PC-3 (cell line): ENCODE data around the gene PACSIN3. TPM values are rescaled to one million over a fixed set of nuclear protein-coding genes. Genes with fewer than 3 reads are reported as not detected.
A peak's percentile ranks its signal among the peaks of the same experiment; 100 is the strongest.
"Not testable (repeated sequence)": the region's sequence is repeated elsewhere in the genome, so short reads cannot be mapped to it uniquely, and the experiment has no call there.

Experiments
- ATAC-seq: fragments of 200-7000 bp; cut with Tn5 transposase; 2 replicates; pipeline ENCODE4 v1.9.1; 2020; ENCODE audit warnings: mild to moderate bottlenecking, moderate library complexity
- BruUV-seq: library from RNA; stranded (reverse); fragments of 400-500 nt; replicated peaks from 2 replicates; lab custom pipeline; 2021; lab: Mats Ljungman, UMichigan
- CTCF ChIA-PET: fragments of 300-600 bp; sonication (Branson Sonifier 250); formaldehyde crosslinking; loops from one replicate; lab custom pipeline; 2022; ENCODE audit warnings: antibody characterized with exemption; lab: Charles Lee
- POLR2A ChIA-PET: fragments of 300-600 bp; sonication (Branson Sonifier 250); formaldehyde crosslinking; loops from one replicate; lab custom pipeline; 2022; ENCODE audit warnings: antibody characterized with exemption; ENCODE audit not compliant: unreplicated experiment; lab: Charles Lee
- DNase-seq: peaks from one replicate; pipeline ENCODE4 v3.0.0-alpha.2; 2015
- H2AFZ ChIP-seq: fragments of 300-600 bp; sonication (generic); 2 replicates; pipeline ENCODE4 v1.6.0; 2016; ENCODE audit warnings: antibody characterized with exemption, low read length
- H3F3A ChIP-seq: fragments of 300-600 bp; sonication (generic); one replicate; pipeline ENCODE4 v1.6.0; 2017; ENCODE audit warnings: antibody characterized with exemption, low read length, control low read depth, mild to moderate bottlenecking; ENCODE audit not compliant: unreplicated experiment
- H3K27ac ChIP-seq: fragments of 300-600 bp; sonication (generic); 2 replicates; pipeline ENCODE4 v1.5.1; 2016; ENCODE audit warnings: mild to moderate bottlenecking, low read length
- H3K27me3 ChIP-seq: fragments of 300-600 bp; sonication (generic); 2 replicates; pipeline ENCODE4 v1.6.1; 2016; ENCODE audit warnings: low read length, mixed read lengths
- H3K36me3 ChIP-seq: fragments of 300-600 bp; sonication (generic); 2 replicates; pipeline ENCODE4 v1.6.1; 2016; ENCODE audit warnings: low read depth, mixed run types, low read length, mixed read lengths
- H3K4me1 ChIP-seq: fragments of 300-600 bp; sonication (generic); 2 replicates; pipeline ENCODE4 v1.5.1; 2016; ENCODE audit warnings: low read length; ENCODE audit not compliant: insufficient read depth
- H3K4me2 ChIP-seq: fragments of 300-600 bp; sonication (generic); 2 replicates; pipeline ENCODE4 v1.6.0; 2016; ENCODE audit warnings: low read length
- H3K4me3 ChIP-seq: fragments of 300-600 bp; sonication (generic); 2 replicates; pipeline ENCODE4 v1.5.1; 2016; ENCODE audit warnings: mild to moderate bottlenecking, low read length, mixed read lengths
- H3K79me2 ChIP-seq: fragments of 300-600 bp; sonication (generic); 2 replicates; pipeline ENCODE4 v1.6.1; 2017; ENCODE audit warnings: low read length, mixed read lengths
- H3K9ac ChIP-seq: fragments of 300-600 bp; sonication (generic); 2 replicates; pipeline ENCODE4 v1.6.0; 2016; ENCODE audit warnings: mild to moderate bottlenecking, low read length
- H3K9me2 ChIP-seq: fragments of 300-600 bp; sonication (generic); replicated peaks from 2 replicates; pipeline ENCODE4 v1.6.1; 2016; ENCODE audit warnings: mixed run types, low read length, mixed read lengths
- H3K9me3 ChIP-seq: fragments of 300-600 bp; sonication (generic); 2 replicates; pipeline ENCODE4 v1.6.1; 2016; ENCODE audit warnings: low read length, mixed read lengths
- H4K20me1 ChIP-seq: fragments of 300-600 bp; sonication (generic); 2 replicates; pipeline ENCODE4 v1.6.1; 2016; ENCODE audit warnings: low read length, mixed read lengths
- EZH2 ChIP-seq: fragments of 300-600 bp; sonication (generic); IDR thresholded peaks from one replicate; pipeline ENCODE4 v1.6.1; 2017; ENCODE audit warnings: antibody characterized with exemption, mild to moderate bottlenecking, low read length; ENCODE audit not compliant: unreplicated experiment
- EZH2phosphoT487 ChIP-seq: fragments of 300-600 bp; sonication (generic); IDR thresholded peaks from 2 replicates; pipeline ENCODE4 v1.6.1; 2018; ENCODE audit warnings: mild to moderate bottlenecking, antibody characterized with exemption, low read length, borderline replicate concordance
- intact Hi-C: fragments of 100-400 bp; cut with micrococcal nuclease; formaldehyde crosslinking; loops from 2 replicates; pipeline ENCODE4 v1.9.0; 2023
- total RNA-seq: library from RNA; depleted of rRNA; stranded (reverse); fragments of >200 nt; gene quantifications from 2 replicates; pipeline ENCODE4 v1.2.3, GENCODE V29; 2014
- TF ChIP-seq, protein P1 (sequence below): fragments of 300-600 bp; sonication (generic); conservative IDR thresholded peaks from 2 replicates; pipeline ENCODE4 v1.5.1; 2017; ENCODE audit warnings: antibody characterized with exemption, low read depth, mild to moderate bottlenecking, low read length

Gene PACSIN3
- total RNA-seq, 1 experiment from 2014 or later, result 83.9 TPM

DNA sequence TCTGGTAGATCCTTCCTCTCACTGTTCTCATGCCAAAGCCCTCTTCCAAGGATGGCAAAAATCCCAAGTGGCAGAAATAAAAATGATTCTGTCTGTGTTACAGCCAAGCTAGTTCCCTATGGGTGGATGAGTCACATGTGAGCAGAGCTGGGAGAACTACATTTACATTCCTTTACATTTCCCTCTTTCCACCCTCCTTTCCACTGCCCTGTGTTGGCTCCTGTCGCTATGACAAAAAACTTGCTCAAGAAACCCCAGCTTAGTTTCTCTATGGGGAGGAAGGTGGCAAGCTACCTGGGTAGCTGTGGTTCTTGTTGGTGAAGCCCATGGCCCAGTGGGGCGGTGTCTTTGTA lies 18.4 kb upstream of the PACSIN3 start:
- Histone ChIP-seq H3K4me3 (peak overlapping the region; percentile 14; the same call in 1 of the 2 replicates), H4K20me1 (no peaks in the 10 kb centered on the region), H3K27ac (peak overlapping the region; percentile 75), H3K9me2 (no peaks in the 10 kb centered on the region), H3K36me3 (no peaks in the 10 kb centered on the region), H2AFZ (peak overlapping the region; percentile 55), H3F3A (no peaks in the 10 kb centered on the region), H3K9ac (no peak overlapping the region), H3K4me2 (peak overlapping the region; percentile 63), H3K27me3 (no peaks in the 10 kb centered on the region), H3K79me2 (no peaks in the 10 kb centered on the region), H3K9me3 (no peaks in the 10 kb centered on the region), H3K4me1 (peaks cover 14% of the 10 kb centered on the region)
- no peak for TF ChIP-seq EZH2
- no peak for TF ChIP-seq EZH2phosphoT487
- TF ChIP-seq, protein P1, sequence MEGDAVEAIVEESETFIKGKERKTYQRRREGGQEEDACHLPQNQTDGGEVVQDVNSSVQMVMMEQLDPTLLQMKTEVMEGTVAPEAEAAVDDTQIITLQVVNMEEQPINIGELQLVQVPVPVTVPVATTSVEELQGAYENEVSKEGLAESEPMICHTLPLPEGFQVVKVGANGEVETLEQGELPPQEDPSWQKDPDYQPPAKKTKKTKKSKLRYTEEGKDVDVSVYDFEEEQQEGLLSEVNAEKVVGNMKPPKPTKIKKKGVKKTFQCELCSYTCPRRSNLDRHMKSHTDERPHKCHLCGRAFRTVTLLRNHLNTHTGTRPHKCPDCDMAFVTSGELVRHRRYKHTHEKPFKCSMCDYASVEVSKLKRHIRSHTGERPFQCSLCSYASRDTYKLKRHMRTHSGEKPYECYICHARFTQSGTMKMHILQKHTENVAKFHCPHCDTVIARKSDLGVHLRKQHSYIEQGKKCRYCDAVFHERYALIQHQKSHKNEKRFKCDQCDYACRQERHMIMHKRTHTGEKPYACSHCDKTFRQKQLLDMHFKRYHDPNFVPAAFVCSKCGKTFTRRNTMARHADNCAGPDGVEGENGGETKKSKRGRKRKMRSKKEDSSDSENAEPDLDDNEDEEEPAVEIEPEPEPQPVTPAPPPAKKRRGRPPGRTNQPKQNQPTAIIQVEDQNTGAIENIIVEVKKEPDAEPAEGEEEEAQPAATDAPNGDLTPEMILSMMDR, result no peak
- CTCF ChIA-PET, result interaction anchor here (0.5 to 1.6 kb wide), 2 partner anchors 10 to 55 kb away, joined by 3 to 7 read pairs; no protein-coding TSS in a partner anchor
- DNase-seq, result peak; percentile 85
- intact Hi-C loops, result no loop called here
- POLR2A ChIA-PET, result interaction anchor here (1.4 kb wide), 1 partner anchor 10 kb away, joined by 6 read pairs; no protein-coding TSS in a partner anchor
- peak; percentile 100 for ATAC-seq
- no TSS peak for BruUV-seq

DNA sequence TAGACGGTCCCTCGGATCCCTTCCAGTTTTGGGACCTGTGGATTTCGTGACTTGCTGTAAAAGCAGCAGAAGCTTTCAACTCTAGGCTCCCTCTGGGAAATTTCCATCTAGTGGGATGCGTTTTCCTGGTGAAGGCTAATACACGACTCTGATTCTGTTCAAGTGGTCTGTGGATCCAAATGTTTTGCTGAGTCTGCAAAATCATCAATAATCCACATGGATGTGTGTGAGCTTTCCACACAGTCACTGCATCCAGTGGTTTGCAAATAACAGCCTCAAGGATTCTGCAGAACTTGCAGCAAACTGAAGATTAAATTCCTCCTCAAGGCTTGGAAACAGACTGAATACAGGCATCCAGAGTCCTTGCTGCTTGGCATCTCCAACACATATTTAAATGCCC lies 16.3 kb upstream of the PACSIN3 start:
- ChIA-PET CTCF (no interaction called here), POLR2A (no interaction called here)
- Histone ChIP-seq H3K36me3 (no peaks in the 10 kb centered on the region), H3K4me3 (no peak overlapping the region), H3K9me2 (no peaks in the 10 kb centered on the region), H3F3A (no peaks in the 10 kb centered on the region), H3K79me2 (no peaks in the 10 kb centered on the region), H3K4me1 (peaks cover 14% of the 10 kb centered on the region), H3K27ac (no peak overlapping the region), H2AFZ (no peak overlapping the region), H3K27me3 (no peaks in the 10 kb centered on the region), H3K4me2 (no peak overlapping the region), H3K9ac (no peak overlapping the region), H3K9me3 (no peaks in the 10 kb centered on the region), H4K20me1 (no peaks in the 10 kb centered on the region)
- intact Hi-C loops, result no loop called here
- TF ChIP-seq EZH2 (no peak), EZH2phosphoT487 (no peak)
- TF ChIP-seq, protein P1, result no peak
- no TSS peak for BruUV-seq
- DNase-seq (no peak), ATAC-seq (no peak)

DNA sequence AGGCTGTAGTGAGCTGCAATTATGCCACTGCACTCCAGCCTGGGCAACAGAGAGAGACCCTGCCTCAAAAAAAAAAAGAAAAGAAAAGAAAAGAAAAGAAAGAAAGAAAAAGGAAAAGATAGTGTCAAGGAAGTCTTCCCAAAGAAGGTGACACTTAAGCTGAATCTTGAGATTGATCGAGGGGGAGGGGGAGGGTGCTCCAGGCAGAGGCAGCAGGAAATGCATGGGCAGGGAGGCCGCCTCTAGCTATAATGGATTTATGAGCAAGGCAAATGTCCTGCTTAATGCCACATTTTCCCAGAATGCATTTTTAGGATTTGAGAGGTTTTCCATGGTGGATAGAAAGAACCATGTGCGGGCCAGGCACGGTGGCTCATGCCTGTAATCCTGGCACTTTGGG lies 14.8 kb upstream of the PACSIN3 start:
- Histone ChIP-seq H2AFZ (no peak overlapping the region), H4K20me1 (no peaks in the 10 kb centered on the region), H3K9ac (no peak overlapping the region), H3K4me1 (peaks cover 14% of the 10 kb centered on the region), H3K4me2 (no peak overlapping the region), H3K79me2 (no peaks in the 10 kb centered on the region), H3K9me2 (no peaks in the 10 kb centered on the region), H3K4me3 (no peak overlapping the region), H3K27me3 (no peaks in the 10 kb centered on the region), H3F3A (no peaks in the 10 kb centered on the region), H3K9me3 (no peaks in the 10 kb centered on the region), H3K36me3 (no peaks in the 10 kb centered on the region), H3K27ac (no peak overlapping the region)
- ChIA-PET POLR2A (no interaction called here), CTCF (interaction anchor here (0.7 kb wide), 1 partner anchor 58 kb away, joined by 4 read pairs; no protein-coding TSS in a partner anchor)
- intact Hi-C loops, result no loop called here
- TF ChIP-seq EZH2 (no peak), EZH2phosphoT487 (no peak)
- TF ChIP-seq, protein P1, result no peak
- DNase-seq (no peak), ATAC-seq (no peak)
- BruUV-seq, result no TSS peak

DNA sequence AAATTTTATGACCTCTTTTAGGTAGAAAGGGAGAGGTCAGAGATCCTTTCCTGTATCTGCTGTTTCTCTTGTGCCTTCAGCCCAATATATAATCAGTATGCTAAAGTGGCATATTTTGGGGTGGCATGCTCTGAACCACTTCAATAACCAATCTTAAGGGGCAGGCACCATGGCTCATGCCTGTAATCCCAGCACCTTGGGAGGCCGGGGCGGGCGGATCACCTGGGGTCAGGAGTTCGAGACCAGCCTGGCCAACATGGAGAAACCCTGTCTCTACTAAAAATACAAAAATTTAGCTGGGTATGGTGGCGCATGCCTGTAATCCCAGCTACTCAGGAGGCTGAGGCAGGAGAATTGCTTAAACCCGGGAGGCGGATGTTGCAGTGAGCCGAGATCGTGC lies 11.9 kb upstream of the PACSIN3 start:
- BruUV-seq, H3K9me2 ChIP-seq, H3K4me3 ChIP-seq, DNase-seq, H3K27me3 ChIP-seq, H3K27ac ChIP-seq, POLR2A ChIA-PET, H3K4me2 ChIP-seq, CTCF ChIA-PET, H3K9me3 ChIP-seq, H2AFZ ChIP-seq, ATAC-seq, H3K9ac ChIP-seq, H3K79me2 ChIP-seq, H3F3A ChIP-seq, H4K20me1 ChIP-seq, H3K36me3 ChIP-seq, intact Hi-C loops, H3K4me1 ChIP-seq: not testable (repeated sequence)
